Upper lobe of left lung (tissue), 4 donors: Measurements from ENCODE around the gene GRIK2.

ENCODE experiments used
- CTCF ChIP-seq, 6 experiments: fragments of 450-650 bp in 4 of 6; fragments of 200-600 bp in 2 of 6; sonication (generic) in 2 of 6; IDR thresholded peaks; one replicate each; pipeline ENCODE4 v1.5.1; 2016 to 2019; ENCODE audit warnings: antibody characterized with exemption in 6 of 6
- EP300 ChIP-seq, 4 donors: sonication (generic); formaldehyde crosslinking; IDR thresholded peaks; one replicate each; pipeline ENCODE4 v1.5.1; 2017; ENCODE audit warnings: antibody characterized with exemption in 4 of 4, control low read depth in 2 of 4

- no peak for TF ChIP-seq EP300 (IDR thresholded peaks at IDR 0.05)
- TF ChIP-seq CTCF (IDR thresholded peaks at IDR 0.05) = no peak
These were observed 458.4 kb downstream of the GRIK2 start for GRCh38 chr6:101851911-101852310.
